Measurements from ENCODE around the gene THBS2.
"Not testable (repeated sequence)": the region's sequence is repeated elsewhere in the genome, so short reads cannot be mapped to it uniquely, and the experiment has no call there.

The THBS2 gene

GRCh38 chr6:169265486-169266131 is 12.0 kb upstream of the THBS2 start:
- Histone ChIP-seq H3K4me2 (ENCODE audit: low read depth, low read length, poor library complexity, severe bottlenecking) (no peak overlapping the region), H3F3A (ENCODE audit: low read depth) (no peaks in the 10 kb centered on the region), H3K79me2 (ENCODE audit: insufficient read depth, low read length) (no peaks in the 10 kb centered on the region), H3K9ac (ENCODE audit: low read depth, low read length, poor library complexity, severe bottlenecking) (no peak overlapping the region), H3K27me3 (ENCODE audit: insufficient read depth, low read length, poor library complexity, severe bottlenecking) (no peaks in the 10 kb centered on the region), H3K9me3 (ENCODE audit: insufficient read depth, low read depth, low read length) (peaks cover 29% of the 10 kb centered on the region; the same call in 1 of the 2 replicates), H3K36me3 (ENCODE audit: insufficient read depth, low read length) (no peaks in the 10 kb centered on the region), H3K4me3 (ENCODE audit: low read length, poor library complexity, severe bottlenecking) (no peak overlapping the region), H3K9me2 (replicated peaks; ENCODE audit: low read depth, low read length) (no peaks in the 10 kb centered on the region), H2AFZ (ENCODE audit: low read length) (no peak overlapping the region), H4K20me1 (ENCODE audit: insufficient read depth, low read length, poor library complexity, severe bottlenecking) (no peaks in the 10 kb centered on the region), H3K4me1 (ENCODE audit: insufficient read depth, low read length, poor library complexity, severe bottlenecking) (no peaks in the 10 kb centered on the region)
- TF ChIP-seq CTCF (conservative IDR thresholded peaks at IDR 0.05; ENCODE audit: low read length) (no peak), EZH2phosphoT487 (IDR thresholded peaks at IDR 0.05; ENCODE audit: borderline replicate concordance) (no peak)

- TF ChIP-seq CTCF (conservative IDR thresholded peaks at IDR 0.05; ENCODE audit: low read length) (no peak), EZH2phosphoT487 (IDR thresholded peaks at IDR 0.05; ENCODE audit: borderline replicate concordance) (no peak)
- H3K4me1 ChIP-seq (ENCODE audit: insufficient read depth, low read length, poor library complexity, severe bottlenecking): no peaks in the 10 kb centered on the region
- H3K79me2 ChIP-seq (ENCODE audit: insufficient read depth, low read length): no peaks in the 10 kb centered on the region
- no peaks in the 10 kb centered on the region for H3K9me2 ChIP-seq (replicated peaks; ENCODE audit: low read depth, low read length)
- H3K27me3 ChIP-seq (ENCODE audit: insufficient read depth, low read length, poor library complexity, severe bottlenecking): no peaks in the 10 kb centered on the region
- H4K20me1 ChIP-seq (ENCODE audit: insufficient read depth, low read length, poor library complexity, severe bottlenecking): no peaks in the 10 kb centered on the region
- H3K9ac ChIP-seq (ENCODE audit: low read depth, low read length, poor library complexity, severe bottlenecking): no peak overlapping the region
- no peaks in the 10 kb centered on the region for H3K36me3 ChIP-seq (ENCODE audit: insufficient read depth, low read length)
- H3F3A ChIP-seq (ENCODE audit: low read depth): no peaks in the 10 kb centered on the region
- H3K4me2 ChIP-seq (ENCODE audit: low read depth, low read length, poor library complexity, severe bottlenecking): no peak overlapping the region
- H3K9me3 ChIP-seq (ENCODE audit: insufficient read depth, low read depth, low read length): peaks cover 29% of the 10 kb centered on the region; the same call in 1 of the 2 replicates
- H3K4me3 ChIP-seq (ENCODE audit: low read length, poor library complexity, severe bottlenecking): no peak overlapping the region
- no peak overlapping the region for H2AFZ ChIP-seq (ENCODE audit: low read length)
These were observed 10.4 kb upstream of the THBS2 start for GRCh38 chr6:169263836-169264608.

GRCh38 chr6:169263374-169263773 is 9.7 kb upstream of the THBS2 start:
- no peaks in the 10 kb centered on the region for H3K27me3 ChIP-seq (ENCODE audit: insufficient read depth, low read length, poor library complexity, severe bottlenecking)
- peaks cover 29% of the 10 kb centered on the region; the same call in 1 of the 2 replicates for H3K9me3 ChIP-seq (ENCODE audit: insufficient read depth, low read depth, low read length)
- no peak overlapping the region for H3K4me2 ChIP-seq (ENCODE audit: low read depth, low read length, poor library complexity, severe bottlenecking)
- no peaks in the 10 kb centered on the region for H3K79me2 ChIP-seq (ENCODE audit: insufficient read depth, low read length)
- H3K4me3 ChIP-seq (ENCODE audit: low read length, poor library complexity, severe bottlenecking): no peak overlapping the region
- no peaks in the 10 kb centered on the region for H4K20me1 ChIP-seq (ENCODE audit: insufficient read depth, low read length, poor library complexity, severe bottlenecking)
- H3F3A ChIP-seq (ENCODE audit: low read depth): no peaks in the 10 kb centered on the region
- H3K36me3 ChIP-seq (ENCODE audit: insufficient read depth, low read length): no peaks in the 10 kb centered on the region
- H3K9ac ChIP-seq (ENCODE audit: low read depth, low read length, poor library complexity, severe bottlenecking): no peak overlapping the region
- no peak for TF ChIP-seq CTCF (conservative IDR thresholded peaks at IDR 0.05; ENCODE audit: low read length)
- TF ChIP-seq EZH2phosphoT487 (IDR thresholded peaks at IDR 0.05; ENCODE audit: borderline replicate concordance): no peak
- no peak overlapping the region for H2AFZ ChIP-seq (ENCODE audit: low read length)
- H3K4me1 ChIP-seq (ENCODE audit: insufficient read depth, low read length, poor library complexity, severe bottlenecking): no peaks in the 10 kb centered on the region
- H3K9me2 ChIP-seq (replicated peaks; ENCODE audit: low read depth, low read length): no peaks in the 10 kb centered on the region

- H3K27me3 ChIP-seq (ENCODE audit: insufficient read depth, low read length, poor library complexity, severe bottlenecking); H3K79me2 ChIP-seq (ENCODE audit: insufficient read depth, low read length); H3K9ac ChIP-seq (ENCODE audit: low read depth, low read length, poor library complexity, severe bottlenecking); H3K4me1 ChIP-seq (ENCODE audit: insufficient read depth, low read length, poor library complexity, severe bottlenecking); H4K20me1 ChIP-seq (ENCODE audit: insufficient read depth, low read length, poor library complexity, severe bottlenecking); H3K4me2 ChIP-seq (ENCODE audit: low read depth, low read length, poor library complexity, severe bottlenecking); H3K9me2 ChIP-seq (replicated peaks; ENCODE audit: low read depth, low read length); H3K36me3 ChIP-seq (ENCODE audit: insufficient read depth, low read length); H3F3A ChIP-seq (ENCODE audit: low read depth); H2AFZ ChIP-seq (ENCODE audit: low read length); H3K4me3 ChIP-seq (ENCODE audit: low read length, poor library complexity, severe bottlenecking): not testable (repeated sequence)
- H3K9me3 ChIP-seq (ENCODE audit: insufficient read depth, low read depth, low read length): peaks cover 29% of the 10 kb centered on the region; the same call in 1 of the 2 replicates
These were observed 9.0 kb upstream of the THBS2 start for GRCh38 chr6:169262602-169263001.
